NCI-H748 (cell line): ENCODE results near the gene SSC5D.

Experiments used
- DNase-seq: peaks from one replicate; lab custom pipeline; 2025; ENCODE audit not compliant: unreplicated experiment; lab: John Stamatoyannopoulos, UW

SSC5D gene

DNA sequence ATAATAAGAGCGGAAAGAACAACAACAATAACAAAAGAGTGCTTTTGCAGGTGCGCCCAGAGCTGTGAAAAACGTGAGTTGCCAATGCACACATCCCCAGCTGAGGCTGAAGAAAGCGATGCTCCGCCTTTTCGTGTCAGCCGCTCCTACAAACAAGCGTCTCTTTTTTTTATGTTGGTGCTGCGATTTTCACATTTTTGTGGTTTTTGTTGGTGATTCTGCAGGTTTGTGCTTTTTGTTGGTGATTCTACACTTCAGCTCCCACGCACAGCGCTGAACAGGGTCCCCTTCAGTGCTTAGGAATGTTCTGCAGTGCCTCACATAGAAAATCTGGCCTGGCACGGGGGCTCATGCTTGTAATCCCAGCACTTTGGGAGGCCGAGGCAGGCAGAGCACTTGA is 64.4 kb downstream of the SSC5D start:
- no peak for DNase-seq

DNA sequence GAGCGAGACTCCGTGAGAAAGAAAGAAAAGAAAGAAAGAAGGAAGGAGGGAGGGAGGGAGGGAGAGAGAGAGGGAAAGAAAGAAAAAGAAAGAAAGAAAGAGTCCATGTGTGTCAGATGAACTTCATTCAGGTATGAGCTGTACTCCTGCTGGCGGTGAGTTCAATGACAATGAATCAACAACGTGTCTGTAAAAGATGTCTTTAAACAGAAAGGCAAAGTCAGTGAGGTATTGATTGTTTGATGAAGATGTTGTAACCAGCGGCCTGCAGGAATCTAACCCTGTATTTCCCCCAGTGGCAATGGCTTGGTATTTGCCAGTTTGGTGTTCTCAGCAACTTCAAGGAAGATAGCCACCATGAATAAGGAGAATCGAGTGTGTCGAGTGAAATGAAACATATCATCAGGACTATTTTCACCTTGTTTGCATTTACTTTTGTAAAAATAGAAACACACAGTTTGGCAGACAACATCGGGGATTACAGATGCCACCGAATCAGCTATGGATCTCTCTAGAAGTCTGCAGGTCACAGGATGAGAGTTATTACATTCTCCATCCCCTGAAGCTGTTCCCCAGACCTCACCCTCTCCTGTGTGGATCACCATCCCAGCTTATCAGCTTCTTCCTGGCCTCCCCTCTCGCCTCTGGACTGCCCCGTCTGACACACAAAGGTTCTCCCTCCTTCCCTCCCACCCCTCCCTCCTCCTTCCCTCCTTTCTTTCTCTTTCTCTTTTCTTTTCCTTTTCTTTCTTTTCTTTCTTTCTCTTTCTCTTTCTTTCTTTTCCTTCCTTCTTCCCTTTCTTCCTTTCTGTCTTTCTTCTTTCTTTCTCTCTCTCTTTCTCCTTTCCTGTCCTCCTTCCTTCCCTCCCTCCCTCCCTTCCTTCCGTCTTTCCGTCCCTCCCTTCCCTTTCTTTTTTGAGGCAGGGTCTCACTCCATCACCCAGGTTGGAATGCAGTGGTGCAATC is 65.3 kb downstream of the SSC5D start:
- no peak for DNase-seq

DNA sequence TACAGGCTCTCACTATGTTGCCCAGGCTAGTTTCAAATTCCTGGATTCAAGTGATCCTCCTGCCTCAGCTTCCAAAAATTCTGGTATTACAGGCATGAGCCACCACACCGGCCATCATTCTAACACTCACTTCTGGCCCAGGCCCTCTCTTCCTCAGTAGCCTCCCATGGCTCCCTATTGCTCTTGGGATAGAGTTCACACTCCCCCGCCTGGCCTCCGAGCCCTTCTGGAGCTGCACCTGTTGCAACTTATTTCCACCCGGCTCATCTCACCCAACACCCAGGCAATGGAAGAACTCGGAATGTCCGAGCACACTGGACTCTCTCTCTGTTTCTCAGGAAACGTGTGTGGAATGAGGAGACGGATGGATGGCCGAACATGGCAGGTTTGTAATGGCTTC is 66.1 kb downstream of the SSC5D start:
- DNase-seq: no peak

DNA sequence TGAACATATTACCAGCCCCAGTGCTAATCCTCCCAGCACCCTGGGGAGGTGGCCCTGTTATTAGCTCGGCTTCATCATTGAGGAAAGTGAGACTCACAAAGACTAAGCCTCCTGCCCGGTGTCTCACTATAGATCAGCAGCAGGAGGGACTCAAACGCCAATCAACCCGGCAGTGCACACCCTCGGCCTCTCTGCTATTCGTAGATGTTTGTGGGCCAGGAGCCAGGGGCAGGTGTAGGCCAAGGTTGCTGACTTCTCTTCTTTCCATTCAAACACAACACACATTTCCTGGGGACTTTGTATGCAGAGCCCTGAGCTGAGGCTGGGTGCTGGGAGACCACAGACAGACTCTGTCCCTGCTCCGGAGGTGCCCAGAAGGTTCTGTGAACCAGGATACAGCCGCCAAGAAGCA is 66.5 kb downstream of the SSC5D start:
- DNase-seq: no peak

DNA sequence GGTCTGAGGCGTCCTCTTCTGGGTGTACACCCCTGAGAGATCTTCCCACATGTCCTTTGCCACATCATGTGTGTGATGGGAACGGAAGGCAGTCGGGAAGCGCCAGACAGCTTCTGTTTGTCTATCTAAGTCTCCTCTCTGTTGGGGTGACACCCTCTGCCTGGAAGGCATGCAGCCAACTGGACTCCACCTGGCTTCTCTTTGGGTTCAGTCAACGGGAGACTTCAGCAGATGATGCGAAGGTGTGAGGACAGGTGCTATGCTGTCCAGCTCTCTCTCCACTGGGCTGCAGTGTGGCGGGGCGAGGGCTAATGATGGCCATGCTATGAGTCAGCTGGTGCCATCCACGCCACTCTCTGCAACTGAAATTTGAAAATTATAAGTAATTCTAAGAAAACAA is 71.4 kb downstream of the SSC5D start:
- DNase-seq: no peak

DNA sequence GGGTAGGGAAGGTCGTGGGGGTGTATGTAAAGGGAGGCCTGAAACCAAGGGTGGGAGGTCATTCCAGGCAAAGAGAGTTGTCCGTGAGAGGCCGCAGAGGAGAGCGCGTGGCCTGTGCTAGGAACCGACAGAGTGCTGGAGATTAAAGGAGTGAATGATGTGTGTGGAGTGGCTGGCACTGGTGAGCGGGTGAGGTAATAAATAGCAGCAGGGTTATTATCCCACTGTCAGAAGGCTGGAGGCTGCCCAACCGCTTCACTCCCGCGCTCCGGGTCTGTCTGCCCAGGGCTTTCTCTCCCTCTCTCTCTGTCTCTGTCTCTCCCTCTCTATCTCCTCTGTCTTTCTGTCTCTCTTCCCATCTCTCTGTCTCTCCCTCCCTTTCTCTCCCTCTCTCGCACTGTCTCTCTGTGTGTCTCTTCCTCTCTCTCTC is 75.0 kb downstream of the SSC5D start:
- DNase-seq: peak; percentile 25

DNA sequence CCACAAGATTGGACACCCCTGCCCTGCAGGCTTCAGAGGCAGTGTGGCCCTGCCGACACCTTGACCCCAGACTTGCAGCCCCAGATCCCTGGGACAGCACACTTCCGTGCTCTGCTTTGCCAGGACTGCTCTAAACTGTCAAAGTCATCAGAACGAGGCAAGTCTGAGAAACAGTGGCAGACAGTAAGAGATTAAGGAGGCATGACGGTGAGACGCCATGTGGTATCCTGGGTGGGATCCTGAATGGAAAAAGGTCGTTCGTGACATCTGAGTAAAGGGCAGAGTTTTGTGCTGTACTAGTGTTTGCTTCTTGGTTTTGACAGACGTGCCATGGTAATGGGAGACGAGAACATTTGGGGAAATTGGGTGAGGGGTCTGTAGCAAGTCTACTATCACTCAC is 78.6 kb downstream of the SSC5D start:
- no peak for DNase-seq

DNA sequence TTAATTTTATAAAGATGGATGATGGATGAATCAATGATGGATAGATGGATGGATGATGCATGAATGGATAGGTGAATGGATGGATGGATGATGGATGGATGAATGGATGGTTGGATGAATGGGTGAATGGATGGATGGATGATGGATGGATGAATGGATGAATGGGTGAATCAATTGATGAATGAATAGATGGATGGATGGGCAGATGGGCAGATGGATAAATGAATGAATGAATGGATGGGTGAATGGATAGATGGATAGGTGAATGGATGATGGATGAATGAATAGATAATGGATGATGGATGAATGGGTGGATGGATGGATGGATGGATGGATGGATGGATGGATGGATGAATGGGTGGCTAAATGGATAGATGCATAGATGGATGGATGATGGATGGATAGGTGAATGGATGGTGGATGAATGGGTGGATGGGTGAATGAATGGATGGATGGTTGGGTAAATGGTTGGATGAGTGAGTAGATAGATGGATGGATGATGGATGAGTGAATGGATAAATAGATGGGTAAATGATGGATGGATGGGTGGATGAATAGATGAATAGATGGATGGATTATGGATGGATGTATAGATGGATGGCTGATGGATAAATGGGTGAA is 79.6 kb downstream of the SSC5D start:
- no peak for DNase-seq
